Endodermal cell (in vitro differentiated cells): ENCODE measurements around the gene IFT27. TPM values are rescaled to one million over a fixed set of nuclear protein-coding genes. Genes with fewer than 3 reads are reported as not detected.

Experiments used
- DNase-seq: peaks from one replicate; pipeline ENCODE4 v3.0.0-alpha.2; 2017
- H3K27ac ChIP-seq: 2 replicates; pipeline ENCODE4 v1.5.1; 2013; ENCODE audit warnings: mild to moderate bottlenecking, low read depth, low read length, moderate library complexity
- H3K27me3 ChIP-seq: 2 replicates; pipeline ENCODE4 v1.6.1; 2013; ENCODE audit warnings: mild to moderate bottlenecking, low read length, moderate library complexity; ENCODE audit not compliant: insufficient read depth, control insufficient read depth, poor library complexity, severe bottlenecking
- H3K36me3 ChIP-seq: 2 replicates; pipeline ENCODE4 v1.7.0; 2013; ENCODE audit warnings: mild to moderate bottlenecking, low read length, moderate library complexity; ENCODE audit not compliant: control insufficient read depth, insufficient read depth
- H3K4me1 ChIP-seq: one replicate; pipeline ENCODE4 v1.7.0; 2013; ENCODE audit warnings: low read length; ENCODE audit not compliant: control insufficient read depth, insufficient read depth
- H3K4me3 ChIP-seq: 2 replicates; pipeline ENCODE4 v1.5.1; 2013; ENCODE audit warnings: mild to moderate bottlenecking, low read length, moderate library complexity
- H3K9ac ChIP-seq: 2 replicates; pipeline ENCODE4 v1.6.1; 2013; ENCODE audit warnings: mild to moderate bottlenecking, low read length, moderate library complexity; ENCODE audit not compliant: poor library complexity, severe bottlenecking; ENCODE audit errors: extremely low read depth
- H3K9me3 ChIP-seq: 2 replicates; pipeline ENCODE4 v1.6.1; 2013; ENCODE audit warnings: mild to moderate bottlenecking, low read length, moderate library complexity; ENCODE audit not compliant: control insufficient read depth
- H3K27ac Mint-ChIP-seq: 2 replicates; pipeline ENCODE4 v1.8.0; 2020; ENCODE audit warnings: mixed read lengths
- H3K27me3 Mint-ChIP-seq: 2 replicates; pipeline ENCODE4 v1.8.0; 2021; ENCODE audit warnings: mild to moderate bottlenecking, mixed read lengths; ENCODE audit not compliant: insufficient read depth
- H3K36me3 Mint-ChIP-seq: 2 replicates; pipeline ENCODE4 v1.8.0; 2020; ENCODE audit warnings: low read depth, mixed read lengths
- H3K4me1 Mint-ChIP-seq: 2 replicates; pipeline ENCODE4 v1.8.0; 2020; ENCODE audit warnings: mixed read lengths
- H3K4me3 Mint-ChIP-seq: 2 replicates; pipeline ENCODE4 v1.8.0; 2020; ENCODE audit warnings: mild to moderate bottlenecking, moderate library complexity, mixed read lengths
- H3K9me3 Mint-ChIP-seq: 2 replicates; pipeline ENCODE4 v1.8.0; 2020; ENCODE audit warnings: mild to moderate bottlenecking, mixed read lengths
- WGBS, 2 experiments: methylation state at CpG; one replicate each; pipeline versions ENCODE4 v1.1.5 to v1.1.7; 2013; ENCODE audit warnings: missing lambda C conversion rate in 2 of 2, mixed read lengths in 1 of 2; ENCODE audit not compliant: insufficient coverage in 1 of 2, insufficient read length in 1 of 2; 5-methylcytosine and 5-hydroxymethylcytosine counted together
- total RNA-seq, 2 donors: library from RNA; stranded (reverse); fragmentation: NEBNext Ultra II Directional in 1 of 2; extraction: Animal tissue kit (Norgen Biotek cat#: 25700) in 1 of 2; gene quantifications; 2 replicates in 1 of 2; 3 replicates in 1 of 2; pipeline ENCODE4 v1.2.1, GENCODE V29; 2021
- TF ChIP-seq, protein P1 (sequence below): fragments of 200-600 bp; sonication (generic); conservative IDR thresholded peaks from 2 replicates; pipeline ENCODE4 v1.5.0; 2021; ENCODE audit warnings: antibody characterized with exemption, mild to moderate bottlenecking

IFT27 gene
- total RNA-seq, 2 donors from 2014 or later: 49.8 to 65.2 TPM

DNA sequence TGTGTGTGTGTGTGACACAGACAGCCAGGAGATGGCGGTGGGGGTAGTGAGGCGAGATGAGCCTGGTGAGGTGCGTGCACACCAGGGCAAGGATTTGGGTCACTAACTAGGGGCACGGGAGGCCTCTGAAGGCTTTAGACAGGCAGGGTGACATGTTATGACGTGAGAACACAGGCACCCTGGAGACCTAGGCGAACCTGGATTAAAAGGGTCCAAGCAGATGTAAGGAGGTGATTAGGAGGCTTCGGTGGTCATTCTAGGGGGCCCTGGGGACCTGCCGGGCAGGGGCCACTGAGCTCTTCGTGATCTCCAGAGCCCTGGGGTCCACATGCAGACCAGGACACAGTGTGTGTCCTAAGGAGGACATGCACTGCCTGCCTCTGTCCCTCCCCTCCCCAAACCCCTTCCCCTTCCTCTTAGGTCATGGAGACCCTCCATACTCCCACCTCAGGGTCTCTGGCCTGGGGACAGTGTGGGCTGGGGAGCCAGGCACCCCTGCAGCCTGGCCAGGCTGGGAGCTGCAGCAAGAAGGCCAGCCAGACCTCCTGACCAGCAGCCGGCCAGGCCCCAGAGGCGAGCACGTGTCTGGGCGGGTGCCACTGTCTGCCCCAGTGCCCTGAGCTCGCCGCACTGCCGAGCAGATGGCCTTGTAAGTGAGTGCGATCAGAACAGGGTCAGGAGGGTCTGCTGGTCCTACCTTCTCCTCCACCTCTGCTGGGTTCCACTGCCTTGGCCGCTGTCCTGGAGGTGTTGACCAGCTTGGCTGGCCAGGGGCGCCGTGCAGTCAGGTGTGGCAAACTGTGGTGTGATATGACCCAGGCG lies 32.1 kb downstream of the IFT27 start:
- no peak overlapping the region for H3K9ac ChIP-seq
- H3K27me3 ChIP-seq: peaks cover 6% of the 10 kb centered on the region
- TF ChIP-seq, protein P1, sequence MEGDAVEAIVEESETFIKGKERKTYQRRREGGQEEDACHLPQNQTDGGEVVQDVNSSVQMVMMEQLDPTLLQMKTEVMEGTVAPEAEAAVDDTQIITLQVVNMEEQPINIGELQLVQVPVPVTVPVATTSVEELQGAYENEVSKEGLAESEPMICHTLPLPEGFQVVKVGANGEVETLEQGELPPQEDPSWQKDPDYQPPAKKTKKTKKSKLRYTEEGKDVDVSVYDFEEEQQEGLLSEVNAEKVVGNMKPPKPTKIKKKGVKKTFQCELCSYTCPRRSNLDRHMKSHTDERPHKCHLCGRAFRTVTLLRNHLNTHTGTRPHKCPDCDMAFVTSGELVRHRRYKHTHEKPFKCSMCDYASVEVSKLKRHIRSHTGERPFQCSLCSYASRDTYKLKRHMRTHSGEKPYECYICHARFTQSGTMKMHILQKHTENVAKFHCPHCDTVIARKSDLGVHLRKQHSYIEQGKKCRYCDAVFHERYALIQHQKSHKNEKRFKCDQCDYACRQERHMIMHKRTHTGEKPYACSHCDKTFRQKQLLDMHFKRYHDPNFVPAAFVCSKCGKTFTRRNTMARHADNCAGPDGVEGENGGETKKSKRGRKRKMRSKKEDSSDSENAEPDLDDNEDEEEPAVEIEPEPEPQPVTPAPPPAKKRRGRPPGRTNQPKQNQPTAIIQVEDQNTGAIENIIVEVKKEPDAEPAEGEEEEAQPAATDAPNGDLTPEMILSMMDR: no peak
- H3K9me3 ChIP-seq: no peaks in the 10 kb centered on the region
- no peak overlapping the region for H3K27ac ChIP-seq
- H3K27me3 Mint-ChIP-seq: peaks cover 18% of the 10 kb centered on the region
- WGBS, 2 experiments: 92 to 93% methylated on average over 16 to 21 of the region's 21 CpGs
- no peaks in the 10 kb centered on the region for H3K4me1 ChIP-seq
- no peak overlapping the region for H3K4me3 ChIP-seq
- peaks cover 5% of the 10 kb centered on the region for H3K9me3 Mint-ChIP-seq
- no peaks in the 10 kb centered on the region for H3K36me3 Mint-ChIP-seq
- DNase-seq: peak; percentile 38
- H3K27ac Mint-ChIP-seq: no peak overlapping the region
- H3K4me1 Mint-ChIP-seq: no peaks in the 10 kb centered on the region
- no peaks in the 10 kb centered on the region for H3K36me3 ChIP-seq
- H3K4me3 Mint-ChIP-seq: no peak overlapping the region

GRCh38 chr22:36743011-36743410 lies 32.9 kb downstream of the IFT27 start:
- TF ChIP-seq, protein P1: no peak
- Mint-ChIP-seq H3K36me3 (no peaks in the 10 kb centered on the region), H3K9me3 (peaks cover 5% of the 10 kb centered on the region), H3K4me3 (no peak overlapping the region), H3K27me3 (peaks cover 23% of the 10 kb centered on the region), H3K4me1 (no peaks in the 10 kb centered on the region), H3K27ac (no peak overlapping the region)
- Histone ChIP-seq H3K27me3 (peaks cover 6% of the 10 kb centered on the region), H3K9me3 (no peaks in the 10 kb centered on the region), H3K36me3 (no peaks in the 10 kb centered on the region), H3K27ac (no peak overlapping the region), H3K4me1 (no peaks in the 10 kb centered on the region), H3K4me3 (no peak overlapping the region), H3K9ac (no peak overlapping the region)
- peak; percentile 33 for DNase-seq
- WGBS, 2 experiments: 90 to 93% methylated on average over 4 of the region's 4 CpGs

DNA sequence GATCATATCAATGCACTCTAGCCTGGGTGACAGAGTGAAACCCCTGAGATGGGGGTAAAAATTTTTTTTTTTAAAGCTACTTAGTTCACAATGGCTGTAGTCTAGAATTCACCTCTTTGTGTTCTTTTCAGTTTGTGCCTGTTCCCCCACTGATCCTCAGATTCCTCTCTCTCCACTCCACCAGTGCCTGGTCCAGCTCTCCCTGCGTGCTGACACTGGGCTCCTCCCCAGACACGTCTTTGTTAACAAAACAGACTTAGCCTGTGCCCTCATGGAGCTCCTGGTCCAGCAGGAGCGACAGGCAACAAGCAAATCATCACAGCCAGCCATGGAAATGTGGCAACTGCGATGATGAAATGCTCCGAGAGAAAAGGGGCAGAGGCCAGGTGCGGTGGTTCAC lies 34.0 kb downstream of the IFT27 start:
- peak; percentile 29 for DNase-seq
- peaks cover 27% of the 10 kb centered on the region for H3K27me3 Mint-ChIP-seq
- H3K4me3 Mint-ChIP-seq: no peak overlapping the region
- 63 to 64% methylated on average over 5 to 6 of the region's 6 CpGs for WGBS, 2 experiments
- peaks cover 6% of the 10 kb centered on the region for H3K27me3 ChIP-seq
- H3K36me3 ChIP-seq: no peaks in the 10 kb centered on the region
- no peaks in the 10 kb centered on the region for H3K9me3 ChIP-seq
- no peak overlapping the region for H3K4me3 ChIP-seq
- TF ChIP-seq, protein P1: no peak
- peaks cover 5% of the 10 kb centered on the region for H3K9me3 Mint-ChIP-seq
- no peaks in the 10 kb centered on the region for H3K4me1 Mint-ChIP-seq
- no peak overlapping the region for H3K27ac Mint-ChIP-seq
- no peaks in the 10 kb centered on the region for H3K4me1 ChIP-seq
- H3K9ac ChIP-seq: no peak overlapping the region
- H3K36me3 Mint-ChIP-seq: no peaks in the 10 kb centered on the region
- no peak overlapping the region for H3K27ac ChIP-seq
